Osteoblast (primary cell): ENCODE results near the gene CTTNBP2. TPM values are rescaled to one million over a fixed set of nuclear protein-coding genes. Genes with fewer than 3 reads are reported as not detected.

ENCODE experiments used
- DNase-seq: peaks from one replicate; pipeline ENCODE4 v3.0.0; 2011; ENCODE audit warnings: low spot score, mixed read lengths; ENCODE audit not compliant: insufficient read length; ENCODE audit errors: missing footprints
- H2AFZ ChIP-seq: 2 replicates; pipeline ENCODE4 v1.6.0; 2011; ENCODE audit warnings: mild to moderate bottlenecking, low read length
- H3K27ac ChIP-seq: 2 replicates; pipeline ENCODE4 v1.5.1; 2011; ENCODE audit warnings: mild to moderate bottlenecking, low read depth, low read length, moderate library complexity
- H3K27me3 ChIP-seq: 2 replicates; pipeline ENCODE4 v1.6.0; 2012; ENCODE audit warnings: mild to moderate bottlenecking, control low read depth, inconsistent platforms, low read length, moderate library complexity; ENCODE audit not compliant: insufficient read depth
- H3K36me3 ChIP-seq: 2 replicates; pipeline ENCODE4 v1.5.1; 2011; ENCODE audit warnings: mild to moderate bottlenecking, low read length, control low read depth, moderate library complexity; ENCODE audit not compliant: insufficient read depth
- H3K4me1 ChIP-seq: 2 replicates; pipeline ENCODE4 v1.5.1; 2011; ENCODE audit warnings: mild to moderate bottlenecking, low read length, control low read depth, moderate library complexity; ENCODE audit not compliant: insufficient read depth
- H3K4me2 ChIP-seq: 2 replicates; pipeline ENCODE4 v1.6.0; 2011; ENCODE audit warnings: mild to moderate bottlenecking, low read length; ENCODE audit not compliant: insufficient read depth
- H3K4me3 ChIP-seq: fragments of 200-600 bp; sonication (generic); 3 replicates; pipeline ENCODE4 v1.5.1; 2012; ENCODE audit warnings: mild to moderate bottlenecking, low read length, inconsistent platforms; ENCODE audit not compliant: insufficient read depth
- H3K79me2 ChIP-seq: 2 replicates; pipeline ENCODE4 v1.6.0; 2012; ENCODE audit warnings: mild to moderate bottlenecking, low read length, control low read depth, inconsistent platforms; ENCODE audit not compliant: insufficient read depth
- H3K9me3 ChIP-seq: 2 replicates; pipeline ENCODE4 v1.5.1; 2011; ENCODE audit warnings: low read depth, low read length, control low read depth
- H4K20me1 ChIP-seq: 2 replicates; pipeline ENCODE4 v1.6.0; 2012; ENCODE audit warnings: mild to moderate bottlenecking, low read length, control low read depth; ENCODE audit not compliant: insufficient read depth
- total RNA-seq: library from RNA; depleted of rRNA; stranded (reverse); fragments of >200 nt; gene quantifications from 2 replicates; pipeline ENCODE4 v1.2.3, GENCODE V29; 2012
- TF ChIP-seq, protein P1 (sequence below): IDR thresholded peaks from 2 replicates; pipeline ENCODE4 v1.5.1; 2011; ENCODE audit warnings: mild to moderate bottlenecking, low read depth, low read length, moderate library complexity; ENCODE audit errors: extremely low read depth

The CTTNBP2 gene
- total RNA-seq, 1 donor = 1.1 TPM

DNA sequence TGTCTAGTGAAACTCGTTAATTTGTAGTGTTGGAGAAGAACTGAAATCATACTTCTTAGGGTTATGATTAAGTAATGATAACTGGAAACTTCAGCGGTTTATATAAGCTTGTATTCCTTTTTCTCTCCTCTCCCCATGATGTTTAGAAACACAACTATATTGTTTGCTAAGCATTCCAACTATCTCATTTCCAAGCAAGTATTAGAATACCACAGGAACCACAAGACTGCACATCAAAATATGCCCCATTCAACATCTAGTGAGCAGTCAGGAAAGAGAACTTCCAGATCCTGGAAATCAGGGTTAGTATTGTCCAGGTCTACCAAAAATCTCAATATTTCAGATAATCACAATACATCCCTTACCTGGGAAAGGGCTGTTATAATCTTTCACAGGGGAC lies 205.8 kb downstream of the CTTNBP2 start:
- H4K20me1 ChIP-seq = no peaks in the 10 kb centered on the region
- no peaks in the 10 kb centered on the region for H3K4me1 ChIP-seq
- H3K27ac ChIP-seq = no peak overlapping the region
- H3K9me3 ChIP-seq = no peaks in the 10 kb centered on the region
- H2AFZ ChIP-seq = no peak overlapping the region
- no peak overlapping the region for H3K4me3 ChIP-seq
- no peak for DNase-seq
- no peaks in the 10 kb centered on the region for H3K79me2 ChIP-seq
- TF ChIP-seq, protein P1, sequence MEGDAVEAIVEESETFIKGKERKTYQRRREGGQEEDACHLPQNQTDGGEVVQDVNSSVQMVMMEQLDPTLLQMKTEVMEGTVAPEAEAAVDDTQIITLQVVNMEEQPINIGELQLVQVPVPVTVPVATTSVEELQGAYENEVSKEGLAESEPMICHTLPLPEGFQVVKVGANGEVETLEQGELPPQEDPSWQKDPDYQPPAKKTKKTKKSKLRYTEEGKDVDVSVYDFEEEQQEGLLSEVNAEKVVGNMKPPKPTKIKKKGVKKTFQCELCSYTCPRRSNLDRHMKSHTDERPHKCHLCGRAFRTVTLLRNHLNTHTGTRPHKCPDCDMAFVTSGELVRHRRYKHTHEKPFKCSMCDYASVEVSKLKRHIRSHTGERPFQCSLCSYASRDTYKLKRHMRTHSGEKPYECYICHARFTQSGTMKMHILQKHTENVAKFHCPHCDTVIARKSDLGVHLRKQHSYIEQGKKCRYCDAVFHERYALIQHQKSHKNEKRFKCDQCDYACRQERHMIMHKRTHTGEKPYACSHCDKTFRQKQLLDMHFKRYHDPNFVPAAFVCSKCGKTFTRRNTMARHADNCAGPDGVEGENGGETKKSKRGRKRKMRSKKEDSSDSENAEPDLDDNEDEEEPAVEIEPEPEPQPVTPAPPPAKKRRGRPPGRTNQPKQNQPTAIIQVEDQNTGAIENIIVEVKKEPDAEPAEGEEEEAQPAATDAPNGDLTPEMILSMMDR = no peak
- H3K4me2 ChIP-seq = no peak overlapping the region
- no peaks in the 10 kb centered on the region for H3K36me3 ChIP-seq
- H3K27me3 ChIP-seq = no peaks in the 10 kb centered on the region

GRCh38 chr7:117666689-117667088 lies 206.6 kb downstream of the CTTNBP2 start:
- no peaks in the 10 kb centered on the region for H3K79me2 ChIP-seq
- H3K27ac ChIP-seq = no peak overlapping the region
- TF ChIP-seq, protein P1 = no peak
- H2AFZ ChIP-seq = no peak overlapping the region
- H4K20me1 ChIP-seq = no peaks in the 10 kb centered on the region
- no peaks in the 10 kb centered on the region for H3K27me3 ChIP-seq
- no peaks in the 10 kb centered on the region for H3K4me1 ChIP-seq
- H3K9me3 ChIP-seq = no peaks in the 10 kb centered on the region
- DNase-seq = no peak
- H3K4me2 ChIP-seq = no peak overlapping the region
- H3K36me3 ChIP-seq = no peaks in the 10 kb centered on the region
- no peak overlapping the region for H3K4me3 ChIP-seq

DNA sequence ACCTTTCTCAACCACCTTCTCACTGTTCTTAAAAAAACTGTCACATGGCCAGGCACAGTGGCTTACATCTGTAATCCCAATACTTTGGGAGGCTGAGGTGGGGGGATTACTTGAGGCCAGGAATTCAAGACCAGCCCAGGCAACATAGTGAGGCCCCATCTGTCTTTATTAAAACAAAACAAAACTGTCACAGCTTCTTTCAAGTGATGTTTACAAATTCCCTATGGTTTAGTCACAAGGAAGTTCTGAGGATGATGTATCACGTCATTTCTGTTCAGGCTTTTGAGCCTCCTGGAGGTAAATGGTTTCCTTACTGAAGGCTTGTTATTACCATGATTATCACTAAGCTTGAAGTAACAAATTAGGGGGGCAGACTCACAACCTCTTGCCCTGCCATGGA lies 207.2 kb downstream of the CTTNBP2 start:
- Histone ChIP-seq H3K4me1 (no peaks in the 10 kb centered on the region), H3K27ac (no peak overlapping the region), H3K27me3 (no peaks in the 10 kb centered on the region), H3K4me2 (no peak overlapping the region), H2AFZ (no peak overlapping the region), H3K4me3 (no peak overlapping the region), H3K79me2 (no peaks in the 10 kb centered on the region), H4K20me1 (no peaks in the 10 kb centered on the region), H3K36me3 (no peaks in the 10 kb centered on the region), H3K9me3 (no peaks in the 10 kb centered on the region)
- TF ChIP-seq, protein P1 = no peak
- no peak for DNase-seq

DNA sequence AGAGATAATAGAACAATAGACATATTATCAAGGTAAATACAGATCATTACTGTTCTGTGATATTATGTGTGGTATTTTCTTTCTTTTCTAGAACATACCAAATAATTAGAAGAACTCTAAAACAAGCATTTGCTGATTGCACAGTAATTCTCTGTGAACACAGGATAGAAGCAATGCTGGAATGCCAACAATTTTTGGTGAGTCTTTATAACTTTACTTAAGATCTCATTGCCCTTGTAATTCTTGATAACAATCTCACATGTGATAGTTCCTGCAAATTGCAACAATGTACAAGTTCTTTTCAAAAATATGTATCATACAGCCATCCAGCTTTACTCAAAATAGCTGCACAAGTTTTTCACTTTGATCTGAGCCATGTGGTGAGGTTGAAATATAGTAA lies 207.9 kb downstream of the CTTNBP2 start:
- no peak overlapping the region for H2AFZ ChIP-seq
- no peaks in the 10 kb centered on the region for H3K9me3 ChIP-seq
- H3K36me3 ChIP-seq = no peaks in the 10 kb centered on the region
- H4K20me1 ChIP-seq = no peaks in the 10 kb centered on the region
- no peak overlapping the region for H3K4me2 ChIP-seq
- no peaks in the 10 kb centered on the region for H3K27me3 ChIP-seq
- TF ChIP-seq, protein P1 = no peak
- H3K4me1 ChIP-seq = no peaks in the 10 kb centered on the region
- no peaks in the 10 kb centered on the region for H3K79me2 ChIP-seq
- H3K4me3 ChIP-seq = no peak overlapping the region
- DNase-seq = no peak
- H3K27ac ChIP-seq = no peak overlapping the region
